OCI-LY1 (cell line): ENCODE data around the gene SLC4A8.

Experiments used
- EZH2 ChIP-seq: fragments of 200-600 bp; sonication (generic), shearing (Covaris generic); IDR thresholded peaks from 2 replicates; pipeline ENCODE4 v1.8.0; 2017; ENCODE audit warnings: borderline replicate concordance, mixed run types, mild to moderate bottlenecking, antibody characterized with exemption, low read length, moderate library complexity, mixed read lengths
- TF ChIP-seq, protein P1 (sequence below): fragments of 200-600 bp; sonication (generic), shearing (Covaris generic); IDR thresholded peaks from 2 replicates; pipeline ENCODE4 v1.5.1; 2017; ENCODE audit warnings: mild to moderate bottlenecking, antibody characterized with exemption, low read length, moderate library complexity, mixed read lengths

DNA sequence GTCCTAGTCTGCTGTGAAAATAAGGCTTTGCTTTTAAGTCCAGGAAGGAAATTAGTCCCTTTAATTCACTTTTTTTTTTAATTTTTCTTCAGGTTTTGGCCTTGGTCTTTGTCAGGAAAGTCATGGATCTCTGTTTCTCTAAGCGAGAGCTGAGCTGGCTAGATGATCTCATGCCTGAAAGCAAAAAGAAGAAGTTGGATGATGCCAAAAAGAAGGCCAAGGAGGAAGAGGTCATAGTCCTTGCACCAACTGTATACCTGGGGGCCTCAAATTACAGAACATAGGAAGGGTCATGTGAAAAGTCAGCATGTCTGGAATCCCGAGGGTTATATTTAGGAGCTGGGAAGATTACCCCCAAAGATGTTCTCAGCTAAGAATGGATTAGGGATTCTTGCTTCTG lies 72.3 kb downstream of the SLC4A8 start:
- TF ChIP-seq, protein P1, sequence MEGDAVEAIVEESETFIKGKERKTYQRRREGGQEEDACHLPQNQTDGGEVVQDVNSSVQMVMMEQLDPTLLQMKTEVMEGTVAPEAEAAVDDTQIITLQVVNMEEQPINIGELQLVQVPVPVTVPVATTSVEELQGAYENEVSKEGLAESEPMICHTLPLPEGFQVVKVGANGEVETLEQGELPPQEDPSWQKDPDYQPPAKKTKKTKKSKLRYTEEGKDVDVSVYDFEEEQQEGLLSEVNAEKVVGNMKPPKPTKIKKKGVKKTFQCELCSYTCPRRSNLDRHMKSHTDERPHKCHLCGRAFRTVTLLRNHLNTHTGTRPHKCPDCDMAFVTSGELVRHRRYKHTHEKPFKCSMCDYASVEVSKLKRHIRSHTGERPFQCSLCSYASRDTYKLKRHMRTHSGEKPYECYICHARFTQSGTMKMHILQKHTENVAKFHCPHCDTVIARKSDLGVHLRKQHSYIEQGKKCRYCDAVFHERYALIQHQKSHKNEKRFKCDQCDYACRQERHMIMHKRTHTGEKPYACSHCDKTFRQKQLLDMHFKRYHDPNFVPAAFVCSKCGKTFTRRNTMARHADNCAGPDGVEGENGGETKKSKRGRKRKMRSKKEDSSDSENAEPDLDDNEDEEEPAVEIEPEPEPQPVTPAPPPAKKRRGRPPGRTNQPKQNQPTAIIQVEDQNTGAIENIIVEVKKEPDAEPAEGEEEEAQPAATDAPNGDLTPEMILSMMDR, result no peak
- TF ChIP-seq EZH2, result no peak
